SK-N-SH treated with all-trans-retinoic acid at 6 μM for 48 hours (cell line): ENCODE results near the gene ZMYND11.

Experiments
- ATAC-seq: fragments of 200-7000 bp; cut with Tn5 transposase; 3 replicates; pipeline ENCODE4 v1.9.1; 2020; ENCODE audit warnings: mild to moderate bottlenecking, moderate library complexity
- ARNTL ChIP-seq: fragments of 450-650 bp; formaldehyde crosslinking; IDR thresholded peaks from 2 replicates; pipeline ENCODE4 v1.5.0; 2020; ENCODE audit warnings: low read depth, mild to moderate bottlenecking, moderate library complexity, borderline replicate concordance
- BACH2 ChIP-seq: fragments of 250-450 bp; sonication (Bioruptor Pico); IDR thresholded peaks from 2 replicates; pipeline ENCODE4 v1.9.0; 2021; ENCODE audit warnings: mild to moderate bottlenecking, borderline replicate concordance
- CREB5 ChIP-seq: fragments of 250-450 bp; sonication (Bioruptor Pico); IDR thresholded peaks from 2 replicates; pipeline ENCODE4 v1.5.1; 2020; ENCODE audit warnings: low read depth, mild to moderate bottlenecking, moderate library complexity
- CSDC2 ChIP-seq: fragments of 250-450 bp; sonication (Bioruptor Pico); IDR thresholded peaks from 2 replicates; pipeline ENCODE4 v1.5.0; 2020; ENCODE audit warnings: mild to moderate bottlenecking, moderate library complexity
- ESRRG ChIP-seq: fragments of 250-450 bp; sonication (Bioruptor Pico); IDR thresholded peaks from 2 replicates; pipeline ENCODE4 v1.6.1; 2021; ENCODE audit warnings: mild to moderate bottlenecking
- GLIS3 ChIP-seq: fragments of 250-450 bp; sonication (Bioruptor Pico); IDR thresholded peaks from 2 replicates; pipeline ENCODE4 v1.5.0; 2020; ENCODE audit warnings: mild to moderate bottlenecking, moderate library complexity
- OSR1 ChIP-seq: fragments of 250-450 bp; sonication (Bioruptor Pico); IDR thresholded peaks from 2 replicates; pipeline ENCODE4 v1.8.0; 2022; ENCODE audit warnings: moderate library complexity, mild to moderate bottlenecking, inconsistent platforms
- PATZ1 ChIP-seq: fragments of 250-450 bp; sonication (Bioruptor Pico); IDR thresholded peaks from 2 replicates; pipeline ENCODE4 v1.8.0; 2020; ENCODE audit warnings: mild to moderate bottlenecking, moderate library complexity, borderline replicate concordance
- PPARA ChIP-seq: fragments of 250-450 bp; sonication (Bioruptor Pico); IDR thresholded peaks from 2 replicates; pipeline ENCODE4 v1.5.0; 2020; ENCODE audit warnings: mild to moderate bottlenecking, borderline replicate concordance
- RARB ChIP-seq: fragments of 250-450 bp; sonication (Bioruptor Pico); IDR thresholded peaks from 2 replicates; pipeline ENCODE4 v1.8.0; 2021; ENCODE audit warnings: mild to moderate bottlenecking, moderate library complexity
- SNAI2 ChIP-seq: fragments of 250-450 bp; sonication (Bioruptor Pico); IDR thresholded peaks from 2 replicates; pipeline ENCODE4 v1.5.0; 2020; ENCODE audit warnings: mild to moderate bottlenecking, moderate library complexity
- TOX ChIP-seq: fragments of 250-450 bp; sonication (Bioruptor Pico); IDR thresholded peaks from 2 replicates; pipeline ENCODE4 v1.8.0; 2021; ENCODE audit warnings: mild to moderate bottlenecking, moderate library complexity, borderline replicate concordance
- ZC3H10 ChIP-seq: fragments of 250-450 bp; sonication (Bioruptor Pico); IDR thresholded peaks from 2 replicates; pipeline ENCODE4 v1.5.1; 2021; ENCODE audit warnings: mild to moderate bottlenecking, moderate library complexity
- ZNF70 ChIP-seq: fragments of 450-650 bp; formaldehyde crosslinking; IDR thresholded peaks from 2 replicates; pipeline ENCODE4 v1.5.0; 2020; ENCODE audit warnings: mild to moderate bottlenecking, moderate library complexity
- ZNF8 ChIP-seq: fragments of 450-650 bp; formaldehyde crosslinking; IDR thresholded peaks from 2 replicates; pipeline ENCODE4 v1.5.0; 2020; ENCODE audit warnings: mild to moderate bottlenecking, moderate library complexity
- TF ChIP-seq, protein P1 (sequence below): fragments of 250-450 bp; sonication (Bioruptor Pico); IDR thresholded peaks from 2 replicates; pipeline ENCODE4 v1.5.0; 2020; ENCODE audit warnings: mild to moderate bottlenecking, moderate library complexity
- TF ChIP-seq, protein P2 (sequence below): fragments of 250-450 bp; sonication (Bioruptor Pico); IDR thresholded peaks from 2 replicates; pipeline ENCODE4 v1.8.0; 2021; ENCODE audit warnings: low read depth, mild to moderate bottlenecking, moderate library complexity, borderline replicate concordance

Gene ZMYND11

GRCh38 chr10:234708-235406 lies 99.6 kb downstream of the ZMYND11 start:
- ATAC-seq = no peak; the same call in 2 of the 3 replicates
- TF ChIP-seq GLIS3 = no peak
- no peak for TF ChIP-seq TOX (CRISPR knock-in tag)
- no peak for TF ChIP-seq ARNTL (CRISPR knock-in tag)
- TF ChIP-seq, protein P1, sequence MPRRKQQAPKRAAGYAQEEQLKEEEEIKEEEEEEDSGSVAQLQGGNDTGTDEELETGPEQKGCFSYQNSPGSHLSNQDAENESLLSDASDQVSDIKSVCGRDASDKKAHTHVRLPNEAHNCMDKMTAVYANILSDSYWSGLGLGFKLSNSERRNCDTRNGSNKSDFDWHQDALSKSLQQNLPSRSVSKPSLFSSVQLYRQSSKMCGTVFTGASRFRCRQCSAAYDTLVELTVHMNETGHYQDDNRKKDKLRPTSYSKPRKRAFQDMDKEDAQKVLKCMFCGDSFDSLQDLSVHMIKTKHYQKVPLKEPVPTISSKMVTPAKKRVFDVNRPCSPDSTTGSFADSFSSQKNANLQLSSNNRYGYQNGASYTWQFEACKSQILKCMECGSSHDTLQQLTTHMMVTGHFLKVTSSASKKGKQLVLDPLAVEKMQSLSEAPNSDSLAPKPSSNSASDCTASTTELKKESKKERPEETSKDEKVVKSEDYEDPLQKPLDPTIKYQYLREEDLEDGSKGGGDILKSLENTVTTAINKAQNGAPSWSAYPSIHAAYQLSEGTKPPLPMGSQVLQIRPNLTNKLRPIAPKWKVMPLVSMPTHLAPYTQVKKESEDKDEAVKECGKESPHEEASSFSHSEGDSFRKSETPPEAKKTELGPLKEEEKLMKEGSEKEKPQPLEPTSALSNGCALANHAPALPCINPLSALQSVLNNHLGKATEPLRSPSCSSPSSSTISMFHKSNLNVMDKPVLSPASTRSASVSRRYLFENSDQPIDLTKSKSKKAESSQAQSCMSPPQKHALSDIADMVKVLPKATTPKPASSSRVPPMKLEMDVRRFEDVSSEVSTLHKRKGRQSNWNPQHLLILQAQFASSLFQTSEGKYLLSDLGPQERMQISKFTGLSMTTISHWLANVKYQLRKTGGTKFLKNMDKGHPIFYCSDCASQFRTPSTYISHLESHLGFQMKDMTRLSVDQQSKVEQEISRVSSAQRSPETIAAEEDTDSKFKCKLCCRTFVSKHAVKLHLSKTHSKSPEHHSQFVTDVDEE = no peak
- TF ChIP-seq ESRRG (CRISPR knock-in tag) = no peak
- TF ChIP-seq CREB5 = no peak
- no peak for TF ChIP-seq ZNF70 (CRISPR knock-in tag)
- TF ChIP-seq CSDC2 = no peak
- no peak; the same call in 1 of the 2 replicates for TF ChIP-seq SNAI2 (CRISPR knock-in tag)
- no peak for TF ChIP-seq ZNF8 (CRISPR knock-in tag)
- no peak for TF ChIP-seq RARB (CRISPR knock-in tag)
- TF ChIP-seq BACH2 (CRISPR knock-in tag) = no peak

GRCh38 chr10:235915-236314 lies 100.7 kb downstream of the ZMYND11 start:
- ATAC-seq = no peak

More at GRCh38 chr10:235915-236314, 100.7 kb downstream of the ZMYND11 start:
- TF ChIP-seq CSDC2 = no peak
- TF ChIP-seq ZC3H10 (CRISPR knock-in tag) = no peak
- TF ChIP-seq BACH2 (CRISPR knock-in tag) = no peak
- no peak for TF ChIP-seq PATZ1 (CRISPR knock-in tag)
- TF ChIP-seq ZNF8 (CRISPR knock-in tag) = no peak
- TF ChIP-seq, protein P1 = no peak
- no peak for TF ChIP-seq SNAI2 (CRISPR knock-in tag)
- no peak for TF ChIP-seq OSR1 (CRISPR knock-in tag)
- TF ChIP-seq GLIS3 = no peak
- TF ChIP-seq, protein P2, sequence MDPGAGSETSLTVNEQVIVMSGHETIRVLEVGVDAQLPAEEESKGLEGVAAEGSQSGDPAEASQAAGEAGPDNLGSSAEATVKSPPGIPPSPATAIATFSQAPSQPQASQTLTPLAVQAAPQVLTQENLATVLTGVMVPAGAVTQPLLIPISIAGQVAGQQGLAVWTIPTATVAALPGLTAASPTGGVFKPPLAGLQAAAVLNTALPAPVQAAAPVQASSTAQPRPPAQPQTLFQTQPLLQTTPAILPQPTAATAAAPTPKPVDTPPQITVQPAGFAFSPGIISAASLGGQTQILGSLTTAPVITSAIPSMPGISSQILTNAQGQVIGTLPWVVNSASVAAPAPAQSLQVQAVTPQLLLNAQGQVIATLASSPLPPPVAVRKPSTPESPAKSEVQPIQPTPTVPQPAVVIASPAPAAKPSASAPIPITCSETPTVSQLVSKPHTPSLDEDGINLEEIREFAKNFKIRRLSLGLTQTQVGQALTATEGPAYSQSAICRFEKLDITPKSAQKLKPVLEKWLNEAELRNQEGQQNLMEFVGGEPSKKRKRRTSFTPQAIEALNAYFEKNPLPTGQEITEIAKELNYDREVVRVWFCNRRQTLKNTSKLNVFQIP (CRISPR knock-in tag) = no peak
- no peak for TF ChIP-seq PPARA (CRISPR knock-in tag)
- TF ChIP-seq ZNF70 (CRISPR knock-in tag) = no peak
